GM19467 (cell line): Measurements from ENCODE around the gene NFE2L2.
"Not testable (repeated sequence)": the region's sequence is repeated elsewhere in the genome, so short reads cannot be mapped to it uniquely, and the experiment has no call there.

Experiments used
- ATAC-seq: cut with Tn5 transposase; IDR thresholded peaks from one replicate; pipeline ENCODE4 v1.9.1; 2021; ENCODE audit warnings: mild to moderate bottlenecking, moderate library complexity; ENCODE audit not compliant: unreplicated experiment

The NFE2L2 gene

GRCh38 chr2:177204417-177204816, 60.1 kb downstream of the NFE2L2 start:
- ATAC-seq, result no peak

GRCh38 chr2:177201919-177202346, 62.6 kb downstream of the NFE2L2 start:
- ATAC-seq, result no peak

- not testable (repeated sequence) for ATAC-seq
Measured at GRCh38 chr2:177200419-177200818, 64.1 kb downstream of the NFE2L2 start.

GRCh38 chr2:177195194-177195593, 69.3 kb downstream of the NFE2L2 start:
- ATAC-seq, result no peak

- ATAC-seq, result no peak
Measured at GRCh38 chr2:177193240-177193639, 71.3 kb downstream of the NFE2L2 start.

GRCh38 chr2:177192788-177193187, 71.7 kb downstream of the NFE2L2 start:
- no peak for ATAC-seq

- no peak for ATAC-seq
Measured at GRCh38 chr2:177190941-177191340, 73.6 kb downstream of the NFE2L2 start.

- ATAC-seq, result no peak
Measured at GRCh38 chr2:177188482-177189469, 75.8 kb downstream of the NFE2L2 start.

GRCh38 chr2:177187631-177188312, 76.8 kb downstream of the NFE2L2 start:
- ATAC-seq, result no peak

GRCh38 chr2:177186038-177186437, 78.5 kb downstream of the NFE2L2 start:
- ATAC-seq, result not testable (repeated sequence)

GRCh38 chr2:177184606-177185005, 79.9 kb downstream of the NFE2L2 start:
- no peak for ATAC-seq

GRCh38 chr2:177183860-177184259, 80.7 kb downstream of the NFE2L2 start:
- ATAC-seq, result no peak
